OCI-LY3 (cell line): ENCODE measurements around the gene FBXW4.

Experiments
- H2AFZ ChIP-seq: fragments of 200-600, 300-600 bp; shearing (Covaris generic); 2 replicates; pipeline ENCODE4 v1.6.0; 2014; ENCODE audit warnings: antibody characterized with exemption, low read depth, low read length
- H3K27ac ChIP-seq: fragments of 200-600, 300-600 bp; sonication (generic); 2 replicates; pipeline ENCODE4 v1.5.1; 2014; ENCODE audit warnings: mild to moderate bottlenecking, low read length, moderate library complexity, mixed read lengths
- H3K27me3 ChIP-seq: fragments of 200-600, 300-600 bp; sonication (generic); 2 replicates; pipeline ENCODE4 v1.6.1; 2014; ENCODE audit warnings: low read depth, low read length, mixed read lengths
- H3K36me3 ChIP-seq: fragments of 200-600, 300-600 bp; sonication (generic); replicated peaks from 2 replicates; pipeline ENCODE3; 2014; ENCODE audit warnings: low read depth, low read length, mixed read lengths
- H3K4me1 ChIP-seq: fragments of 300-600, 200-600 bp; sonication (generic); 2 replicates; pipeline ENCODE4 v1.6.1; 2014; ENCODE audit warnings: low read length, mixed read lengths
- H3K4me2 ChIP-seq: fragments of 200-600, 300-600 bp; sonication (generic); 2 replicates; pipeline ENCODE4 v1.6.1; 2014; ENCODE audit warnings: low read length, mixed read lengths
- H3K4me3 ChIP-seq: fragments of 300-600, 200-600 bp; sonication (generic); 2 replicates; pipeline ENCODE4 v1.5.1; 2014; ENCODE audit warnings: antibody characterized with exemption, mild to moderate bottlenecking, low read length, moderate library complexity
- H3K79me2 ChIP-seq: fragments of 300-600, 200-600 bp; shearing (Covaris generic); 2 replicates; pipeline ENCODE4 v1.6.1; 2014; ENCODE audit warnings: mild to moderate bottlenecking, low read length, mixed read lengths
- H3K9ac ChIP-seq: fragments of 300-600, 200-600 bp; shearing (Covaris generic); 2 replicates; pipeline ENCODE4 v1.6.0; 2014; ENCODE audit warnings: mild to moderate bottlenecking, low read length, moderate library complexity
- H3K9me3 ChIP-seq: fragments of 200-600, 300-600 bp; shearing (Covaris generic); 2 replicates; pipeline ENCODE4 v1.6.1; 2014; ENCODE audit warnings: low read length, mixed read lengths; ENCODE audit not compliant: insufficient read depth
- H4K20me1 ChIP-seq: fragments of 200-600, 300-600 bp; sonication (generic); 2 replicates; pipeline ENCODE4 v1.6.1; 2016; ENCODE audit warnings: low read length, mixed read lengths; ENCODE audit not compliant: insufficient read depth
- CTCF ChIP-seq: fragments of 200-600, 300-600 bp; sonication (generic); IDR thresholded peaks from 2 replicates; pipeline ENCODE4 v1.5.1; 2014; ENCODE audit warnings: antibody characterized with exemption, low read length, low read depth
- EZH2phosphoT487 ChIP-seq: fragments of 200-600 bp; shearing (Covaris generic); IDR thresholded peaks from 2 replicates; pipeline ENCODE4 v1.6.1; 2018; ENCODE audit warnings: antibody characterized with exemption, mixed run types, low read depth

The FBXW4 gene

GRCh38 chr10:101613646-101614045 lies 81.3 kb downstream of the FBXW4 start:
- Histone ChIP-seq H4K20me1 (no peaks in the 10 kb centered on the region), H3K4me1 (peaks cover 16% of the 10 kb centered on the region)
- TF ChIP-seq CTCF (no peak), EZH2phosphoT487 (no peak)

GRCh38 chr10:101612872-101613271 lies 82.1 kb downstream of the FBXW4 start:
- no peaks in the 10 kb centered on the region for H4K20me1 ChIP-seq
- H3K36me3 ChIP-seq: peaks cover 10% of the 10 kb centered on the region
- no peak overlapping the region for H3K4me3 ChIP-seq
- H3K79me2 ChIP-seq: no peaks in the 10 kb centered on the region
- no peaks in the 10 kb centered on the region for H3K9me3 ChIP-seq
- TF ChIP-seq CTCF (no peak), EZH2phosphoT487 (no peak)
- H2AFZ ChIP-seq: no peak overlapping the region
- H3K27me3 ChIP-seq: no peaks in the 10 kb centered on the region
- H3K27ac ChIP-seq: no peak overlapping the region
- peaks cover 9% of the 10 kb centered on the region for H3K4me1 ChIP-seq
- H3K4me2 ChIP-seq: no peak overlapping the region
- no peak overlapping the region for H3K9ac ChIP-seq

More at GRCh38 chr10:101613646-101614045, 81.3 kb downstream of the FBXW4 start:
- Histone ChIP-seq H3K27ac (no peak overlapping the region), H3K4me2 (no peak overlapping the region), H3K9me3 (no peaks in the 10 kb centered on the region), H3K79me2 (no peaks in the 10 kb centered on the region), H2AFZ (no peak overlapping the region), H3K36me3 (peaks cover 10% of the 10 kb centered on the region), H3K27me3 (no peaks in the 10 kb centered on the region), H3K9ac (no peak overlapping the region), H3K4me3 (no peak overlapping the region)

- H3K4me3 ChIP-seq: no peak overlapping the region
- H3K9me3 ChIP-seq: no peaks in the 10 kb centered on the region
- no peak overlapping the region for H3K4me2 ChIP-seq
- H3K36me3 ChIP-seq: peaks cover 9% of the 10 kb centered on the region
- H3K9ac ChIP-seq: no peak overlapping the region
- no peaks in the 10 kb centered on the region for H3K79me2 ChIP-seq
- H2AFZ ChIP-seq: no peak overlapping the region
- H3K27ac ChIP-seq: no peak overlapping the region
- H4K20me1 ChIP-seq: no peaks in the 10 kb centered on the region
- H3K4me1 ChIP-seq: peaks cover under 1% of the 10 kb centered on the region; the same call in 1 of the 2 replicates
- TF ChIP-seq EZH2phosphoT487 (no peak), CTCF (no peak)
- no peaks in the 10 kb centered on the region for H3K27me3 ChIP-seq
These were observed 82.9 kb downstream of the FBXW4 start for GRCh38 chr10:101612086-101612485.

GRCh38 chr10:101611096-101611905 lies 83.7 kb downstream of the FBXW4 start:
- TF ChIP-seq EZH2phosphoT487 (no peak), CTCF (no peak)
- no peak overlapping the region for H3K4me2 ChIP-seq
- no peak overlapping the region for H2AFZ ChIP-seq
- H3K9me3 ChIP-seq: no peaks in the 10 kb centered on the region
- H3K4me1 ChIP-seq: no peaks in the 10 kb centered on the region
- H3K4me3 ChIP-seq: no peak overlapping the region
- H4K20me1 ChIP-seq: no peaks in the 10 kb centered on the region
- peaks cover 3% of the 10 kb centered on the region for H3K36me3 ChIP-seq
- no peaks in the 10 kb centered on the region for H3K79me2 ChIP-seq
- no peak overlapping the region for H3K27ac ChIP-seq
- no peaks in the 10 kb centered on the region for H3K27me3 ChIP-seq
- no peak overlapping the region for H3K9ac ChIP-seq
